ENCODE measurements around the gene TMEFF2.

The TMEFF2 gene

DNA sequence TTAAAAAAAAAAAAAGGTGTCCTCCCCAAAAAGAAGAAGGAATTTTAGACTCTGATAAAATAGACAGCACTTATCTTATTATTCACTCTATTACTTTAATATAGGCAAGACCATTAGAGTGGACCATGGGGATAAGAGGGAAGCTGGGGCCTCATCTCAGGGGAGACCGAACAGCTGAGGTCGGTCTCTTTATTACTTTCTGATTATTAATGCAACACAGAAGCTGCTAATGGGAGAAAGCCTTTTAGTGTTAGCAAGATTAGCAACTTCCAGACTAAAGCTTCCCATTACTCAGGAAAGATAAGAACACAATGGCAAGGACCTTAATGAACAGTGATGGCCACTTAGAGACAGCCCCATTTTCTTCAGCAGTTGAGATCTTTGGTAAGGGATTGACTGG lies 135.5 kb downstream of the TMEFF2 start:
- no peak for FAIRE-seq

- FAIRE-seq = no peak
Measured at GRCh38 chr2:192053921-192054320, 140.8 kb downstream of the TMEFF2 start.

- no peak for FAIRE-seq
Measured at GRCh38 chr2:192051533-192051932, 143.2 kb downstream of the TMEFF2 start.

GRCh38 chr2:192049362-192049761 lies 145.4 kb downstream of the TMEFF2 start:
- no peak for FAIRE-seq

DNA sequence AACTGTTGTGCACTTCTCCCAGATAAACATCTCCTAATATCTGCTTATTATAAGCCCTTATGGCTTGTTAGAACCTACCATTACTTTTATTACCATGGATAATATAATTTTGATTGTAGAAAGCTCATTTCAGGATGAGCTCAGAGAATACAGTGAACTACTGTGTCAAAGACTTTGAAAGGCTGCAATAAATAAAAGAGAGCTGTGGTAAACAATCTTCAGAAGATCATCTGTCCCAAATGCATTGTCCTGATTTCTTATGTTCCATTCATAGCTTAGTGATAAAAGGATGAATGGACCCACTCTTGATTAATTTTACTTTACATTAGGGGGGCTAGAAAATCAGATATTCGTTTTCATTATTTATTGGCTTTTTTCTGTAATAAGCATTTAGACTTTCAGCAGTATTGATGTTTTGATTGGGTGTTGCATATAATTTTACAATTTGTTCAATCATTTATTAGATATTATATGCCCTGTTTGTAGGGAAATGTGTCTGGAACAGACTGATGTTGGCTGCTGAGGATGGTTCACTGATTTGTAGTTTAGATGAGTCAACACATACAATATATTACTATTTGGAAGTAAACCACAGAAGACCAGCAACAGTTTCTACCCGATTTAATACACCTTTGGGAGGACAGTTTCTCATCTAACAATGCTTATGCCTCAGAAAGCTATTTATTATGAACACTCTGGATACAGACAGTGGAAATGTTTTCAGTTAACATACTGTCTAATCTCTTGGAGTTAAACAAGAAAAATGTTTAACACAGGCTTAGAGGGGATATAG lies 147.2 kb downstream of the TMEFF2 start:
- FAIRE-seq = no peak

- no peak for FAIRE-seq
Measured at GRCh38 chr2:192044496-192044895, 150.2 kb downstream of the TMEFF2 start.

DNA sequence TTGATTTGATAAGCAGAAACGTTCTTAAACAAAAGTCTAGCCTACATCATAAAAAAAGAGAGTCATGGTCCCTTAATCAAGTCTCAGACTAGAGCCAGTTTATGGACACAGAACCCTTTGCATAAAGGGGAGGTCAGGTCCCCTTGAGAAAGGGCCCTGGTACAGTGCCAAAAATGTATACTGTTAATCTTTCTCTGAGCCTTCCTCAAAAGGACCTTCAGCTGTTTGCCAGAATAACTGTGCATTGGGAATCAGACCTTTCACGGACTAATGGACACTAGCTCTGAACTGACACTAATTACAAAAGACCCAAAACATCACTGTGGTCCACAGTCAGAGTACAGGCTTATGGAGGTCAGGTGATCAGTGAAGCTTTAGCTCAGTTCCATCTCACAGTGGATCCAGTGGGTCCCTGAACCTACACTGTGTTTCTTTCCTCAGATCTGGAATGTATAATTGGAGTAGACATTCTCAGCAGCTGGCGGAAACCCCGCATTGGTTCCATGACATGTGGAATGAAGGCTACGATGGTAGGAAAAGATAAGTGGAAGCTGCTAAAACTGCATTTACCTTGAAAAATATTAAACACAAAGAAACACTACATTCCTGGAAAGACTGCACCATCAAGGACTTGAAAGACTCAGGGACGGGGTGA lies 151.4 kb downstream of the TMEFF2 start:
- FAIRE-seq = no peak

DNA sequence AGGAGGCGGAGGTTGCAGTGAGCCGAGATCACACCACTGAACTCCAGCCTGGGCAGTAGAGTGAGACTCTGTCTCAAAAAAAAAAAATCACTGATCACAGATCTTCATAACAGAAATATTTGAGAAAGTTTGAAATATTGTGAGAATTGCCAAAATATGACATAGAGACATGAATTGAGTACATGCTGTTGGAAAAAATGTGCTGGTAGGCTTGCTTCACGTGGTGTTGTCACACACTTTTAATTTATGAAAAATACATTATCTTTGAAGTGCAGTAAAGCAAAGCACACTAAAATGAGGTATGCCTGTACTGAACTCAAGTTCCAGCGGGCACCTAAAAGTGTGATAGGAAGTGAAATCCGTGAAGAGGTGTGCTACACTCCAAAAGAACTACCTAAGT lies 152.6 kb downstream of the TMEFF2 start:
- no peak for FAIRE-seq

DNA sequence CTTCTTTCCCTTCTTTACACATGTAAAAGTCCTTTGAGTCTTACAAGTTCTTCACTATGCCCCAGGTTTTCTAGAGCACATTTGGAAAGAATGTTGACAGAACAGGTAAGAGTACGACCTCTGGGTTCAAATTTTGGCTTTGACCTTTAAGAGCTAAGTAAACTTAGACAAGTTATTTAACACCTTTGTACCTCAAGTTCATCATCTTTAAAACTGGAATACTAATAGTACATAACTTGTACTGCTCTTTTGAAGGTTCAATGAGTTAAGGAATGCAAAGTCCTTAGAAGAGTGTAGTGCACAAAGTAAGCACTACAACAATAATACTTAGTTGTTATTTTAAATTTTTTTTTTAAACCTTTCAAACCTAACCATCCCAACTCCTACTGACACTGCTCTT lies 156.6 kb downstream of the TMEFF2 start:
- FAIRE-seq = no peak

GRCh38 chr2:192035731-192036442 lies 158.8 kb downstream of the TMEFF2 start:
- FAIRE-seq = no peak

DNA sequence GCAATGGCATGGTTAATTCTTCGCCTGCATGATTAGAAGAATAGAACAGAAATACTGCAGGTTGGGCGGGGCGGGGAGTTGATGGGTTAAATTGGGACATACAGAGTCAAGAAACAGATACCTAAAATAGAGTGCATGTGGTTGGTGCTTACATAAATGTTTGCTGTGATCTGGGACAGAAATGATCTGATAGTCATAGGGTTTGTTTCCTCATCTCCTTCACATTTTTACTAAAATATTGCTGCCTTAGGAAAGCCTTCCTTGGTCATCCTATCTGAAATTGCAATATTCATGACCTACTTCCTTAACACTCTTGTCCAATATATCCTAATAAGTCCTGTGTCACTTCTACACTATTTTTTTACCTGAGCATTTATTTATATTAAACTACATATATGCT lies 163.9 kb downstream of the TMEFF2 start:
- no peak for FAIRE-seq

DNA sequence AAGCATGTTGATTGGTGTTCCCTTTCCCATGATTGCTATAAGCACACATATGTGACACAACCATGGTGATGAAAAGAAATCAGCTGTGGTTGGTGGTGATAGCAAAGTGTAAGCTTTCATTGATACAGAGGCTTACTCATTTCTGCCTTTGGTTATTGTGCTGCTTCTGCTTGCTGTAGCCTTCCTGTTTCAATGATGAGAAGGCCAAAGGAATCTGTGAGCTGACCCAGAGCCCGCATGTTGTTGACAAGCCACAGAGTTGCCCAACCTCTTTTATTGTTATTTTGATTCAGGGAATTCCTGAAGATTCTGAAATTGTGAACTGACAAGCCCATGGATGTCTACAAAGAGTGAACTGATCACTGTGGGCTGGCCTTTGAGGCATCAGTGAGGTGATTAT lies 164.4 kb downstream of the TMEFF2 start:
- no peak for FAIRE-seq

GRCh38 chr2:192029089-192029488 lies 165.6 kb downstream of the TMEFF2 start:
- no peak for FAIRE-seq

GRCh38 chr2:192026825-192027120 lies 168.0 kb downstream of the TMEFF2 start:
- FAIRE-seq = peak; percentile 63

DNA sequence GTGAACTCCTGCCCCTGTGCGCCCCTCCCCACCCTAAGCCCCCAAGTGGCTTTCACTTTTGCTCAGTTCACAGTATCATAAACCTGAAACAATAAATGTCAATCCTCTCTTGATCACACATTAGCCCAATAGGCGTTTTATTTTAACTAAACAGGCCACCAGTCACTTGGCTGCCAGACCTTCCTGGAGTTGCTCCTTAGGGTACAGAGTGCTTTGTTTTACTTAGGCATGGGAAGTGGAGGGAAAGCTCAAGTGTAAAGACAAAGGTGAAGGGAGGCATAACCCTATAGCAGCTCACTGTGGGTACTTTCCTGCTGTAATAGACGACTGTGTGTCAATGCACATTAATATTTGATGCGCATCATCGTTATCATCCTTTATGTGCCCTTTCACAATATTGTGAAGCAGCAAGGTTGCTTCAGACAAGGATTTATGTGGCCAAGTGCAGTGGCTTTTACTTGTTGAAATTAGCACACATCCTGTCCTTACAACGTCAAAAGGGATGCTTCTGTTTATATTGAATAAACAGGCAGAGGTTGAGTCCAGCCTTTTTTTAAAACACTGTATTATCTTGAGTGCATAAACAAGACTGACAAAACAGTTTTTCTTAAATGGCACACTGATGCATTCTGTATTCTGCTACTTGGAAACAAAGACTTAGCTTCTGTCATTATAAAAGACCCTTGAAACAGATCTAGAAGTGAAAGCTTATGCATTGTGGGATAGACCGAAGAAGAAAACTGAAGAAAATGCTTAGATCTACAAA lies 168.5 kb downstream of the TMEFF2 start:
- FAIRE-seq = no peak

DNA sequence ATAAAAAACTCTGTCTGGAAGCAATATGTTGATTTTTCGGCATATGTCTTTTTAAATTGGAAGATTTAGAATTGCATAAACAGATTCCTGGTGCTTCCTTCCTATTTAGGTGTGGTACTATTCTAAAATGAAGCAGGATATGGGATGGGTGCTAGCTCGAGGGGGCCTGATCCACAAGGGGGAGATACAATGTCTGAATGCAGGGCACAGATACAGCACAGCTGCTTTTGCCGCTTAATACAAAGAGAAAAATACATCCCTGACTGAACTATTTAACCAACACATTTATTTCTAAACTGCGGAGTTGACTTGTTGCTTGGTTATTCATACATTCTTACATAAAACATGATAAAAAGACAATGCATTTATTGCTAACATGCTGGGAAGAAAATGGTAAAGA lies 169.1 kb downstream of the TMEFF2 start:
- FAIRE-seq = no peak

DNA sequence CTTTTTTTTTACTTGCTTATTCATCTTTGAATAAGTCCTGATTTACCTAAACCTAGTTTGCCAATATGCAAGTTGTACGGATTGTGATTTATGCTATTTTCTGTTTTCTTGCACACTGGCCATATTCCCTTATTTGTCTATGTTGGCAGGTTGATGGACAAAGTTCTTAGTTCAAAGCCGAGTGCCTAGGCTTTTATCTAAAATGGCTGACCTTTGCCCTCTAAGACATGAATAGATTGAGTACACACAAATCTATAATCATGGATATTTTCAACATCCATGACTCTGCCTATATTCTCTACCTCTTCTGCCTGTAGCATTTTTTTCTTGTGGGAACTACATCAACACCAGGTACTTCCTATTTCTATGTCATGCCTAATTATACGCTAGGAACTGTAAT lies 171.7 kb downstream of the TMEFF2 start:
- no peak for FAIRE-seq

DNA sequence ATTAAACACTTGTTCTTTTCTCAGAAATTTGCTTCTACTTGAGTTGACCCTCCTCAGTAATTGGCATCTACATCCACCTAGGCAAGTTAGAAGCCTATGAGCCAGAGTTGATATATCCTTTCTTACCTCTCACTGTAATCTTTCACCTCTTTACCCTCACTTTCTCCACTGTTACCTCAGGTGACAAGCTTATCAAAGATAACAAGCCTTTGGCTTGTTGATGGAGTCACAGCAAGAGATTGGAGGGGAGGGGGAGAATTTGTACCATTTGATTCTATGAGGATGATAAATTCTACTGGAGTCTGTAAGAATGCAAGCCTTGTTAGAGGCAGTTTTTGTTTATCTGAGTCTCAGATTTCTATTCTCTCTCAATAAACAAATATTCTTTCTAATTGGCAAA lies 176.9 kb downstream of the TMEFF2 start:
- no peak for FAIRE-seq

- no peak for FAIRE-seq
Measured at GRCh38 chr2:192016265-192016664, 178.5 kb downstream of the TMEFF2 start.

DNA sequence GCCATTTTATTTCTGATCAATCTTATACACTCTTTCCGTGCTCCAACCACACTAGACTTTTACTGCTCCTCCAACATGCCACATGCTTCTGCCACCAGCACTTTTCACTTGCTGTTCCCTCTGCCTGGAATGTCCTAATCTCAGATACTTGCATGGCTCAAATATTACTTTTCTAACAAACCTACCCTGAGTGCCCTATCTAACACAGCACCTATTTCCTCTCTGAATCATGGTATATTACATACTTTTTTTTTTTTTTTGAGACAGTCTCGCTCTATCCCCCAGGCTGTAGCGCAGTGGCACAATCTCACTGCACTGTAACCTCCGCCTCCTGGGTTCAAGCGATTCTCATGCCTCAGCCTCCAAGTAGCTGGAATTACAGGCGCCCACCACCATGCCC lies 181.5 kb downstream of the TMEFF2 start:
- FAIRE-seq = no peak

- FAIRE-seq = no peak
Measured at GRCh38 chr2:192011196-192011595, 183.5 kb downstream of the TMEFF2 start.

GRCh38 chr2:192010073-192010472 lies 184.7 kb downstream of the TMEFF2 start:
- FAIRE-seq = no peak

- no peak for FAIRE-seq
Measured at GRCh38 chr2:192007581-192008228, 187.0 kb downstream of the TMEFF2 start.
